HepG2 (cell line): ENCODE data around the gene L2HGDH. TPM values are rescaled to one million over a fixed set of nuclear protein-coding genes. Genes with fewer than 3 reads are reported as not detected.

Experiments used
- GABPA ChIP-seq, 2 experiments: IDR thresholded peaks; 2 replicates each; pipeline ENCODE4 v1.6.1; 2011 to 2016; ENCODE audit warnings: low read depth in 2 of 2, low read length in 1 of 2, missing biosample characterization in 1 of 2, missing genetic modification characterization in 1 of 2
- HNF4G ChIP-seq, 2 experiments: sonication (generic) in 1 of 2; formaldehyde crosslinking in 1 of 2; IDR thresholded peaks; 2 replicates each; pipeline versions ENCODE4 v1.4.0 to v1.6.1; 2011 to 2020; ENCODE audit warnings: borderline replicate concordance in 2 of 2, low read depth in 2 of 2, mild to moderate bottlenecking in 2 of 2, low read length in 1 of 2, missing genetic modification reagents in 1 of 2, moderate library complexity in 1 of 2
- HNRNPH1 ChIP-seq: fragments of 200-400 bp; formaldehyde crosslinking; optimal IDR thresholded peaks from 2 replicates; pipeline ENCODE3; 2017; ENCODE audit warnings: mild to moderate bottlenecking, low read depth, low read length
- JARID2 ChIP-seq: sonication (generic); formaldehyde crosslinking; IDR thresholded peaks from 2 replicates; pipeline ENCODE4 v1.8.1; 2023; ENCODE audit warnings: missing genetic modification reagents, inconsistent platforms; ENCODE audit not compliant: insufficient replicate concordance
- SAFB2 ChIP-seq: sonication (generic); formaldehyde crosslinking; IDR thresholded peaks from 2 replicates; pipeline ENCODE4 v1.5.1; 2020; ENCODE audit warnings: missing genetic modification reagents, low read depth, mild to moderate bottlenecking, borderline replicate concordance
- SRSF4 ChIP-seq: fragments of 200-400 bp; formaldehyde crosslinking; IDR thresholded peaks from one replicate; pipeline ENCODE4 v1.6.1; 2018; ENCODE audit warnings: mild to moderate bottlenecking, low read depth, low read length, moderate library complexity; ENCODE audit not compliant: poor library complexity, severe bottlenecking
- ZNF101 ChIP-seq: sonication (generic); formaldehyde crosslinking; IDR thresholded peaks from 2 replicates; pipeline ENCODE4 v1.4.0; 2020; ENCODE audit warnings: mild to moderate bottlenecking, low read depth, missing genetic modification reagents, borderline replicate concordance
- ZNF12 ChIP-seq: sonication (generic); formaldehyde crosslinking; IDR thresholded peaks from 2 replicates; pipeline ENCODE4 v1.5.0; 2020; ENCODE audit warnings: missing genetic modification reagents
- ZNF274 ChIP-seq: sonication (generic); formaldehyde crosslinking; IDR thresholded peaks from 2 replicates; pipeline ENCODE4 v1.5.1; 2020; ENCODE audit warnings: mild to moderate bottlenecking, missing genetic modification reagents
- ZNF660 ChIP-seq: sonication (generic); formaldehyde crosslinking; IDR thresholded peaks from 2 replicates; pipeline ENCODE4 v1.5.1; 2020; ENCODE audit warnings: mild to moderate bottlenecking, low read depth, missing genetic modification reagents, borderline replicate concordance
- ZNF678 ChIP-seq: sonication (generic); formaldehyde crosslinking; IDR thresholded peaks from 2 replicates; pipeline ENCODE4 v1.4.0; 2020; ENCODE audit warnings: mild to moderate bottlenecking, missing genetic modification reagents
- ZNF737 ChIP-seq: sonication (generic); formaldehyde crosslinking; IDR thresholded peaks from 2 replicates; pipeline ENCODE4 v1.5.0; 2020; ENCODE audit warnings: missing genetic modification reagents, mild to moderate bottlenecking, borderline replicate concordance
- ZNF747 ChIP-seq: sonication (generic); formaldehyde crosslinking; IDR thresholded peaks from 2 replicates; pipeline ENCODE4 v1.8.1; 2023; ENCODE audit warnings: missing genetic modification reagents, mild to moderate bottlenecking, borderline replicate concordance
- polyA plus RNA-seq, 8 experiments: library from polyadenylated mRNA; depleted of rRNA in 3 of 8; stranded (reverse) in 7 of 8; unstranded in 1 of 8; fragments of >200 nt; fragmentation: Illumina TruSeq in 4 of 8; extraction: Trizol in 4 of 8; gene quantifications; 2 replicates each; pipeline versions ENCODE4 v1.2.1 to v1.2.3, GENCODE V29; 2011 to 2016; ENCODE audit warnings: low read depth in 4 of 8, missing spikeins in 1 of 8, mixed read lengths in 1 of 8; ENCODE audit not compliant: insufficient read depth in 1 of 8
- total RNA-seq, 5 experiments: library from RNA; depleted of rRNA; stranded (reverse); fragments of >200 nt; fragmentation: Illumina TruSeq; extraction: Trizol; gene quantifications; 2 replicates each; pipeline ENCODE4 v1.2.3, GENCODE V29; 2016; ENCODE audit warnings: low read depth in 1 of 5
- TF ChIP-seq, protein P1 (sequence below): sonication (generic); formaldehyde crosslinking; IDR thresholded peaks from 2 replicates; pipeline ENCODE4 v1.5.0; 2020; ENCODE audit warnings: mild to moderate bottlenecking, missing genetic modification reagents
- TF ChIP-seq, protein P2 (sequence below): sonication (generic); formaldehyde crosslinking; IDR thresholded peaks from 2 replicates; pipeline ENCODE4 v1.5.0; 2020; ENCODE audit warnings: mild to moderate bottlenecking, missing genetic modification reagents, borderline replicate concordance
- TF ChIP-seq, protein P3 (sequence below): sonication (generic); formaldehyde crosslinking; IDR thresholded peaks from 2 replicates; pipeline ENCODE4 v1.4.0; 2020; ENCODE audit warnings: missing genetic modification reagents, mild to moderate bottlenecking, borderline replicate concordance

Gene L2HGDH
- total and polyA plus RNA-seq, 2 of the 13 experiments (the other 11 are each of a cell fraction or from before 2014, with no cell fraction given) = 3.3 to 5.0 TPM

DNA sequence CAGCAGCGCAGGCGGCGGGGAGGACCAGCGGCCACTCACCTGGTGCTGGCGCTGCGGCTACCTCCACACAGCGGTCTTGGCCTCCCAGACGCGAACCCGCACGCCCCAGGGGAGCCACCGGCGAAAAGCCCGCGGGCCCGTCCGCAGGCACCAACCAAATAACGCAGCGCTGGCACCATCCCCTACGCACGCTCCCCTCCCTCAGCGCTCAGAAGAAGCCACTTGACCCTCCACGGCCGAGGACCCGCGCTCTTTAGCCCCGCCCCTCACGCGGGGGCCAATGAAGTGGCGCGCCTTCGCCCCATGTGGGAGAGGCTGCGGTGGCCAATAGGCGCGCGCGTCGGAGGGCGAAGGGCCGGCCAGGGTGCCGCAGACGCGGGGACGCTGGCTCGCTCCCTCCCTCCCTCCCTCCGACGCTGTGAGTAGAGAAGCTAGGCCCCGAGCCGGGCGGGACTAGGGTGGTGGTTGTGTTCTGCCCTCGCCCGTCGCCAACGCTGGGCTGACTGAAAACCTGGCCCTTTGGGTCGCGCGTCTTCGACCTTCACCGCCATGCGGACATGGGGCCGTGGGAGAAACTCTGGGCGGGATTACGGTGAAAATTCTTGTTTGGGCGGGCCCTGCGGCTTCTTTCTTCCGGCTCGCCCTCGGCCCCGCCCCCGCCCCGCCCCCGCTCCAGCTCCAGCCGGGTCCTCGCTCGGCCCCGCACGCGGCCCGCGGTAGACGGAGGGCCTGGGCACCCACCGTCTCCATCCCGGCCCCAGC, at the start of gene L2HGDH, which contains the start of gene DMAC2L (continued):
- no peak for TF ChIP-seq HNF4G (IDR thresholded peaks at IDR 0.05; ENCODE audit: borderline replicate concordance, low read depth, low read length)
- TF ChIP-seq HNF4G (CRISPR knock-in tag; IDR thresholded peaks at IDR 0.05; ENCODE audit: borderline replicate concordance, low read depth) = no peak; the same call in 1 of the 2 replicates
- peak; percentile 82 for TF ChIP-seq JARID2 (CRISPR knock-in tag)
- no peak; the same call in 1 of the 2 replicates for TF ChIP-seq ZNF737 (CRISPR knock-in tag)
- peak; percentile 96; the same call in 1 of the 2 replicates for TF ChIP-seq ZNF274 (CRISPR knock-in tag)
- TF ChIP-seq, protein P1, sequence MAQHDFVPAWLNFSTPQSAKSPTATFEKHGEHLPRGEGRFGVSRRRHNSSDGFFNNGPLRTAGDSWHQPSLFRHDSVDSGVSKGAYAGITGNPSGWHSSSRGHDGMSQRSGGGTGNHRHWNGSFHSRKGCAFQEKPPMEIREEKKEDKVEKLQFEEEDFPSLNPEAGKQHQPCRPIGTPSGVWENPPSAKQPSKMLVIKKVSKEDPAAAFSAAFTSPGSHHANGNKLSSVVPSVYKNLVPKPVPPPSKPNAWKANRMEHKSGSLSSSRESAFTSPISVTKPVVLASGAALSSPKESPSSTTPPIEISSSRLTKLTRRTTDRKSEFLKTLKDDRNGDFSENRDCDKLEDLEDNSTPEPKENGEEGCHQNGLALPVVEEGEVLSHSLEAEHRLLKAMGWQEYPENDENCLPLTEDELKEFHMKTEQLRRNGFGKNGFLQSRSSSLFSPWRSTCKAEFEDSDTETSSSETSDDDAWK (CRISPR knock-in tag) = no peak
- TF ChIP-seq, protein P2, sequence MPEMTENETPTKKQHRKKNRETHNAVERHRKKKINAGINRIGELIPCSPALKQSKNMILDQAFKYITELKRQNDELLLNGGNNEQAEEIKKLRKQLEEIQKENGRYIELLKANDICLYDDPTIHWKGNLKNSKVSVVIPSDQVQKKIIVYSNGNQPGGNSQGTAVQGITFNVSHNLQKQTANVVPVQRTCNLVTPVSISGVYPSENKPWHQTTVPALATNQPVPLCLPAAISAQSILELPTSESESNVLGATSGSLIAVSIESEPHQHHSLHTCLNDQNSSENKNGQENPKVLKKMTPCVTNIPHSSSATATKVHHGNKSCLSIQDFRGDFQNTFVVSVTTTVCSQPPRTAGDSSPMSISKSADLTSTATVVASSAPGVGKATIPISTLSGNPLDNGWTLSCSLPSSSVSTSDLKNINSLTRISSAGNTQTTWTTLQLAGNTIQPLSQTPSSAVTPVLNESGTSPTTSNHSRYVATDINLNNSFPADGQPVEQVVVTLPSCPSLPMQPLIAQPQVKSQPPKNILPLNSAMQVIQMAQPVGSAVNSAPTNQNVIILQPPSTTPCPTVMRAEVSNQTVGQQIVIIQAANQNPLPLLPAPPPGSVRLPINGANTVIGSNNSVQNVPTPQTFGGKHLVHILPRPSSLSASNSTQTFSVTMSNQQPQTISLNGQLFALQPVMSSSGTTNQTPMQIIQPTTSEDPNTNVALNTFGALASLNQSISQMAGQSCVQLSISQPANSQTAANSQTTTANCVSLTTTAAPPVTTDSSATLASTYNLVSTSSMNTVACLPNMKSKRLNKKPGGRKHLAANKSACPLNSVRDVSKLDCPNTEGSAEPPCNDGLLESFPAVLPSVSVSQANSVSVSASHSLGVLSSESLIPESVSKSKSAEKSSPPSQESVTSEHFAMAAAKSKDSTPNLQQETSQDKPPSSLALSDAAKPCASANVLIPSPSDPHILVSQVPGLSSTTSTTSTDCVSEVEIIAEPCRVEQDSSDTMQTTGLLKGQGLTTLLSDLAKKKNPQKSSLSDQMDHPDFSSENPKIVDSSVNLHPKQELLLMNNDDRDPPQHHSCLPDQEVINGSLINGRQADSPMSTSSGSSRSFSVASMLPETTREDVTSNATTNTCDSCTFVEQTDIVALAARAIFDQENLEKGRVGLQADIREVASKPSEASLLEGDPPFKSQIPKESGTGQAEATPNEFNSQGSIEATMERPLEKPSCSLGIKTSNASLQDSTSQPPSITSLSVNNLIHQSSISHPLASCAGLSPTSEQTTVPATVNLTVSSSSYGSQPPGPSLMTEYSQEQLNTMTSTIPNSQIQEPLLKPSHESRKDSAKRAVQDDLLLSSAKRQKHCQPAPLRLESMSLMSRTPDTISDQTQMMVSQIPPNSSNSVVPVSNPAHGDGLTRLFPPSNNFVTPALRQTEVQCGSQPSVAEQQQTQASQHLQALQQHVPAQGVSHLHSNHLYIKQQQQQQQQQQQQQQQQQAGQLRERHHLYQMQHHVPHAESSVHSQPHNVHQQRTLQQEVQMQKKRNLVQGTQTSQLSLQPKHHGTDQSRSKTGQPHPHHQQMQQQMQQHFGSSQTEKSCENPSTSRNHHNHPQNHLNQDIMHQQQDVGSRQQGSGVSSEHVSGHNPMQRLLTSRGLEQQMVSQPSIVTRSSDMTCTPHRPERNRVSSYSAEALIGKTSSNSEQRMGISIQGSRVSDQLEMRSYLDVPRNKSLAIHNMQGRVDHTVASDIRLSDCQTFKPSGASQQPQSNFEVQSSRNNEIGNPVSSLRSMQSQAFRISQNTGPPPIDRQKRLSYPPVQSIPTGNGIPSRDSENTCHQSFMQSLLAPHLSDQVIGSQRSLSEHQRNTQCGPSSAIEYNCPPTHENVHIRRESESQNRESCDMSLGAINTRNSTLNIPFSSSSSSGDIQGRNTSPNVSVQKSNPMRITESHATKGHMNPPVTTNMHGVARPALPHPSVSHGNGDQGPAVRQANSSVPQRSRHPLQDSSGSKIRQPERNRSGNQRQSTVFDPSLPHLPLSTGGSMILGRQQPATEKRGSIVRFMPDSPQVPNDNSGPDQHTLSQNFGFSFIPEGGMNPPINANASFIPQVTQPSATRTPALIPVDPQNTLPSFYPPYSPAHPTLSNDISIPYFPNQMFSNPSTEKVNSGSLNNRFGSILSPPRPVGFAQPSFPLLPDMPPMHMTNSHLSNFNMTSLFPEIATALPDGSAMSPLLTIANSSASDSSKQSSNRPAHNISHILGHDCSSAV (CRISPR knock-in tag) = no peak
- no peak for TF ChIP-seq SRSF4
- TF ChIP-seq ZNF12 (CRISPR knock-in tag) = peak; percentile 35; the same call in 1 of the 2 replicates
- TF ChIP-seq ZNF101 (CRISPR knock-in tag) = peak; percentile 94; the same call in 1 of the 2 replicates
- TF ChIP-seq HNRNPH1 = no peak
- peak; percentile 34; the same call in 1 of the 2 replicates for TF ChIP-seq ZNF678 (CRISPR knock-in tag)
- TF ChIP-seq, protein P3, sequence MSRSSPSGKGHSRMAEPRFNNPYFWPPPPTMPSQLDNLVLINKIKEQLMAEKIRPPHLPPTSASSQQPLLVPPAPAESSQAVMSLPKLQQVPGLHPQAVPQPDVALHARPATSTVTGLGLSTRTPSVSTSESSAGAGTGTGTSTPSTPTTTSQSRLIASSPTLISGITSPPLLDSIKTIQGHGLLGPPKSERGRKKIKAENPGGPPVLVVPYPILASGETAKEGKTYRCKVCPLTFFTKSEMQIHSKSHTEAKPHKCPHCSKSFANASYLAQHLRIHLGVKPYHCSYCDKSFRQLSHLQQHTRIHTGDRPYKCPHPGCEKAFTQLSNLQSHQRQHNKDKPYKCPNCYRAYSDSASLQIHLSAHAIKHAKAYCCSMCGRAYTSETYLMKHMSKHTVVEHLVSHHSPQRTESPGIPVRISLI (CRISPR knock-in tag) = peak; percentile 23; the same call in 1 of the 2 replicates
- TF ChIP-seq ZNF747 (CRISPR knock-in tag) = peak; percentile 84
- no peak for TF ChIP-seq ZNF660 (CRISPR knock-in tag)
- TF ChIP-seq GABPA (IDR thresholded peaks at IDR 0.05; ENCODE audit: low read depth, low read length) = no peak
- TF ChIP-seq GABPA (CRISPR knock-in tag; IDR thresholded peaks at IDR 0.05; ENCODE audit: low read depth) = peak; percentile 44
- peak; percentile 93; the same call in 1 of the 2 replicates for TF ChIP-seq SAFB2 (CRISPR knock-in tag)
